GM12872 (cell line): ENCODE results near the gene BCAM.

Source experiments
- CTCF ChIP-seq: IDR thresholded peaks from 3 replicates; pipeline ENCODE4 v1.5.1; 2011; ENCODE audit warnings: low read depth, mild to moderate bottlenecking, low read length, moderate library complexity; ENCODE audit not compliant: insufficient read depth

BCAM gene

GRCh38 chr19:44785271-44785670, 23.6 kb upstream of the BCAM start:
- no peak for TF ChIP-seq CTCF

GRCh38 chr19:44785993-44786392, 22.9 kb upstream of the BCAM start:
- no peak for TF ChIP-seq CTCF

- no peak for TF ChIP-seq CTCF
Measured at GRCh38 chr19:44788971-44789370, 19.9 kb upstream of the BCAM start.

GRCh38 chr19:44789943-44790483, 18.9 kb upstream of the BCAM start:
- no peak for TF ChIP-seq CTCF

- TF ChIP-seq CTCF, result no peak
Measured at GRCh38 chr19:44792281-44792680, 16.6 kb upstream of the BCAM start.

GRCh38 chr19:44794610-44795009, 14.3 kb upstream of the BCAM start:
- TF ChIP-seq CTCF, result no peak

- TF ChIP-seq CTCF, result no peak
Measured at GRCh38 chr19:44795398-44795987, 13.4 kb upstream of the BCAM start.

GRCh38 chr19:44796701-44797115, 12.2 kb upstream of the BCAM start:
- TF ChIP-seq CTCF, result no peak
